Panc1 (cell line): ENCODE measurements around the gene PIK3R4. TPM values are rescaled to one million over a fixed set of nuclear protein-coding genes. Genes with fewer than 3 reads are reported as not detected.

ENCODE experiments used
- ATAC-seq: fragments of 200-7000 bp; cut with Tn5 transposase; 2 replicates; pipeline ENCODE4 v1.9.1; 2020; ENCODE audit warnings: mild to moderate bottlenecking, moderate library complexity
- BruUV-seq: library from RNA; stranded (reverse); fragments of 400-500 nt; replicated peaks from 2 replicates; lab custom pipeline; 2021; lab: Mats Ljungman, UMichigan
- CTCF ChIA-PET: fragments of 300-600 bp; sonication (Branson Sonifier 250); formaldehyde crosslinking; loops from one replicate; lab custom pipeline; 2022; ENCODE audit warnings: antibody characterized with exemption; lab: Charles Lee
- POLR2A ChIA-PET: fragments of 300-600 bp; sonication (Branson Sonifier 250); formaldehyde crosslinking; loops from one replicate; lab custom pipeline; 2022; ENCODE audit warnings: antibody characterized with exemption; lab: Charles Lee
- DNase-seq: peaks from one replicate; pipeline ENCODE4 v3.0.0-alpha.2; 2010; ENCODE audit warnings: low read depth, low spot score
- H3K27ac ChIP-seq: 2 replicates; pipeline ENCODE4 v1.5.1; 2011; ENCODE audit warnings: mild to moderate bottlenecking, low read length, inconsistent platforms
- H3K27me3 ChIP-seq: fragments of 200-500 bp; sonication (Bioruptor generic); 2 replicates; pipeline ENCODE4 v1.6.0; 2014; ENCODE audit warnings: low read length, inconsistent platforms; ENCODE audit not compliant: control insufficient read depth, insufficient read depth
- H3K36me3 ChIP-seq: fragments of 200-500 bp; sonication (Bioruptor generic); 2 replicates; pipeline ENCODE4 v1.5.1; 2014; ENCODE audit warnings: inconsistent platforms, mild to moderate bottlenecking, low read length, moderate library complexity; ENCODE audit not compliant: control insufficient read depth, insufficient read depth
- H3K4me1 ChIP-seq: 2 replicates; pipeline ENCODE4 v1.5.1; 2011; ENCODE audit warnings: inconsistent platforms, mild to moderate bottlenecking, low read length, moderate library complexity; ENCODE audit not compliant: control insufficient read depth, insufficient read depth
- H3K4me3 ChIP-seq, 2 experiments: 2 replicates each; pipeline ENCODE4 v1.5.1; 2011 to 2012; ENCODE audit warnings: low read depth in 2 of 2, low read length in 2 of 2, mild to moderate bottlenecking in 2 of 2, inconsistent platforms in 1 of 2, moderate library complexity in 1 of 2
- H3K9me3 ChIP-seq: fragments of 200-500 bp; sonication (Bioruptor generic); 2 replicates; pipeline ENCODE4 v1.5.1; 2014; ENCODE audit warnings: low read depth, mild to moderate bottlenecking, inconsistent platforms, low read length, moderate library complexity; ENCODE audit not compliant: control insufficient read depth, insufficient read depth
- POLR2AphosphoS5 ChIP-seq: IDR thresholded peaks from 2 replicates; pipeline ENCODE4 v1.6.1; 2012; ENCODE audit warnings: mild to moderate bottlenecking, low read depth, low read length, moderate library complexity
- REST ChIP-seq, 2 experiments: IDR thresholded peaks; 2 replicates each; pipeline ENCODE4 v1.6.1; 2011 to 2012; ENCODE audit warnings: low read depth in 2 of 2, control low read depth in 1 of 2, low read length in 1 of 2, mild to moderate bottlenecking in 1 of 2, moderate library complexity in 1 of 2; ENCODE audit not compliant: insufficient read depth in 1 of 2
- SIN3A ChIP-seq: IDR thresholded peaks from 2 replicates; pipeline ENCODE4 v1.6.1; 2012; ENCODE audit warnings: low read depth, mild to moderate bottlenecking, low read length, moderate library complexity, borderline replicate concordance; ENCODE audit not compliant: insufficient read depth
- TCF7L2 ChIP-seq: IDR thresholded peaks from 2 replicates; pipeline ENCODE4 v1.6.1; 2011; ENCODE audit warnings: mild to moderate bottlenecking, low read depth, low read length, inconsistent platforms
- in situ Hi-C: cut with HindIII; loops from 2 replicates; pipeline ENCODE4 v1.10.0; 2016; ENCODE audit warnings: low sequenced_read_pairs, low pct_unique_long_range_greater_than_20kb
- intact Hi-C: fragments of 100-400 bp; cut with micrococcal nuclease; formaldehyde crosslinking; loops from one replicate; pipeline ENCODE4 v1.10.0; 2022; ENCODE audit not compliant: unreplicated experiment
- total RNA-seq: library from RNA; stranded (reverse); gene quantifications from one replicate; pipeline ENCODE4 v1.2.1, GENCODE V29; 2021; ENCODE audit not compliant: unreplicated experiment
- TF ChIP-seq, protein P1 (sequence below): fragments of 450-650 bp; IDR thresholded peaks from 2 replicates; pipeline ENCODE4 v1.5.1; 2017; ENCODE audit warnings: mild to moderate bottlenecking

Gene PIK3R4
- total RNA-seq, 1 experiment from 2014 or later: 26.1 TPM

GRCh38 chr3:130733236-130733875 lies 13.3 kb downstream of the PIK3R4 start:
- Histone ChIP-seq H3K9me3 (no peaks in the 10 kb centered on the region), H3K36me3 (peaks cover 8% of the 10 kb centered on the region; the same call in 1 of the 2 replicates), H3K4me1 (no peaks in the 10 kb centered on the region), H3K27ac (no peak overlapping the region), H3K27me3 (no peaks in the 10 kb centered on the region), H3K4me3 (no peak overlapping the region)
- BruUV-seq: no TSS peak
- ChIA-PET CTCF (no interaction called here), POLR2A (interaction anchor here (0.6 kb wide), 1 partner anchor 21 kb away, joined by 3 read pairs; no protein-coding TSS in a partner anchor)
- ATAC-seq (no peak), DNase-seq (no peak)
- TF ChIP-seq REST (IDR thresholded peaks at IDR 0.05; ENCODE audit: insufficient read depth in 1 of 2, low read depth in 2 of 2, low read length in 1 of 2) (no peak), POLR2AphosphoS5 (no peak), TCF7L2 (no peak), SIN3A (no peak)
- TF ChIP-seq, protein P1, sequence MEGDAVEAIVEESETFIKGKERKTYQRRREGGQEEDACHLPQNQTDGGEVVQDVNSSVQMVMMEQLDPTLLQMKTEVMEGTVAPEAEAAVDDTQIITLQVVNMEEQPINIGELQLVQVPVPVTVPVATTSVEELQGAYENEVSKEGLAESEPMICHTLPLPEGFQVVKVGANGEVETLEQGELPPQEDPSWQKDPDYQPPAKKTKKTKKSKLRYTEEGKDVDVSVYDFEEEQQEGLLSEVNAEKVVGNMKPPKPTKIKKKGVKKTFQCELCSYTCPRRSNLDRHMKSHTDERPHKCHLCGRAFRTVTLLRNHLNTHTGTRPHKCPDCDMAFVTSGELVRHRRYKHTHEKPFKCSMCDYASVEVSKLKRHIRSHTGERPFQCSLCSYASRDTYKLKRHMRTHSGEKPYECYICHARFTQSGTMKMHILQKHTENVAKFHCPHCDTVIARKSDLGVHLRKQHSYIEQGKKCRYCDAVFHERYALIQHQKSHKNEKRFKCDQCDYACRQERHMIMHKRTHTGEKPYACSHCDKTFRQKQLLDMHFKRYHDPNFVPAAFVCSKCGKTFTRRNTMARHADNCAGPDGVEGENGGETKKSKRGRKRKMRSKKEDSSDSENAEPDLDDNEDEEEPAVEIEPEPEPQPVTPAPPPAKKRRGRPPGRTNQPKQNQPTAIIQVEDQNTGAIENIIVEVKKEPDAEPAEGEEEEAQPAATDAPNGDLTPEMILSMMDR: no peak
- in situ Hi-C loops (no loop called here), intact Hi-C loops (no loop called here)

DNA sequence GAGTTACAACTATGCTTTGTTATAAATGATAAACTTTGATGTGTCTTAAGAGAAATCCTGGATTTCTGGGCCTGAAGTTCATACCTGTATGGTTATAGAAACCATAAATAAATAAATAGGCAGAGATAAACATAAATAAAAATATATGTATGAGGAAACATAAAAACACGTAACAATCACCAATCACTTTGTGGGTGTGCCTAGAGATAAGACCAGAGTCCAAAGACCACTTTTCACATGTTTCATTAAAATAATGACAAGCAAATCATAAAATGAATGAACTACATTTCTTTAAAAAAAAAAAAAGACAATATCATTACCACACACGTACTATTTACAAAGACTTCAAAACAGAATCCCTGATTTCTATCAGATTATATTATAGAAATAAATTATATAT lies 14.1 kb downstream of the PIK3R4 start:
- ATAC-seq (no peak), DNase-seq (no peak)
- no peak for TF ChIP-seq TCF7L2
- no peak for TF ChIP-seq SIN3A
- TF ChIP-seq, protein P1: no peak
- no peak overlapping the region for H3K4me3 ChIP-seq
- CTCF ChIA-PET: no interaction called here
- peaks cover 8% of the 10 kb centered on the region; the same call in 1 of the 2 replicates for H3K36me3 ChIP-seq
- H3K9me3 ChIP-seq: no peaks in the 10 kb centered on the region
- no peaks in the 10 kb centered on the region for H3K4me1 ChIP-seq
- in situ Hi-C loops (no loop called here), intact Hi-C loops (no loop called here)
- H3K27me3 ChIP-seq: no peaks in the 10 kb centered on the region
- POLR2A ChIA-PET: no interaction called here
- H3K27ac ChIP-seq: no peak overlapping the region
- BruUV-seq: no TSS peak
